Activated T-cell treated with anti-CD3 and anti-CD28 coated beads for 48 hours (primary cell): Measurements from ENCODE around the gene COL6A5.
"Not testable (repeated sequence)": the region's sequence is repeated elsewhere in the genome, so short reads cannot be mapped to it uniquely, and the experiment has no call there.

Experiments used
- DNase-seq: peaks from one replicate; pipeline ENCODE4 v3.0.0-alpha.2; 2020; ENCODE audit warnings: low read depth

Gene COL6A5

GRCh38 chr3:130442284-130442683 is 96.8 kb downstream of the COL6A5 start:
- DNase-seq = no peak

GRCh38 chr3:130446840-130447239 is 101.4 kb downstream of the COL6A5 start:
- not testable (repeated sequence) for DNase-seq

DNA sequence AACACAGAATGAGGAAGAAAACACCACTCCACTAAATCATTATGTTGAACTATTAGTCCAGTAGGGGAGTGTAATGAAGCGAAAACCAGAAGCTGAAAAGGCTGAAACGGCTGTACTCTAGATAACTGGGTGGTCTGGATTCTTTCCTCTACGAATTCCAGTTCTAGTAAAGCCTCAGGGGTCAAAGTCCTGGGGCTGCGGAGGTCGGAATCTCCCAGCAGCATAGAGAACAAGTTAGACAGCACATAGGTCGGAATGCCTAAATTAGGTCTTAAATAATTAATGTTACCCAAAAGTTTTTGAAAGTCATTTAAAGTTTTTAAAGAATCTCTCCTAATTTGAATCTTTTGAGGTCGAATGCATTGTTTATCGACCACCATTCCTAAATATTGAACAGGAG is 102.7 kb downstream of the COL6A5 start:
- DNase-seq = not testable (repeated sequence)

DNA sequence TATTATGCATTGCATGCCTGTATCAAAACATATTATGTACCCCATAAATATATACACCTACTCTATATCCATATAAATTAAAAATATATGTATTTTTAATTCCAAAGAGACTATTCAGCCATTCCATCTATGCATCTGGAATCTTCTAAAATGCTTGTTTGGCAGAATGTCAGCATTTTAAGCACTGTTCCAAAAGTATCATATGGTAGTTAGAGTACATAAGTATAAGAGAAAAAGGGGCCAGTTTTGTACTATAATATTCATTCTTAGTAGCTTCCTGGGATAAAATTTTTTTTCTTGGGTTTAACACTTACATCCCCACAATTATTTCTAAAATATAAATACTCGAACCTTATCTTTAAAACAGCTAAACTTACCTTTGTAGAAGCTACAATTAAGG is 111.1 kb downstream of the COL6A5 start:
- DNase-seq = no peak

DNA sequence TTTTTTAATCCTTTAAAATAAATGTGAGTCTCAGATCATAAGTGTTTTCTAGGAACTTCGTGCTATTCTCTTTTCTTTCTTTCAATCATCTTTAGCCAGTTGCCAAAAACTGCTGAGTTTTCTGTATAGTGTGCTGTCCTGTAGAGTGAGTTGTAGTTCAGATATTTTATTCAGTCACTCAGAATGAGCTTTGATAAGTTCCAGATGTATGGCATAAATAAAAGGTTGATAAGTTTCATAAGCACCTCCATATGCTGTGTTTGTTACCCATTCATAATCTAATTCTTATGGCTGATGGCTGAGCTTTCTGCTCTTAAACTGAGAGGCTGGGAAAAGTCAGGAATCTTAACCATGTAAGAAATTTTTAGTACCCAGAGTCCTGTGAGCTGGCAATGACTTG is 112.2 kb downstream of the COL6A5 start:
- DNase-seq = no peak

DNA sequence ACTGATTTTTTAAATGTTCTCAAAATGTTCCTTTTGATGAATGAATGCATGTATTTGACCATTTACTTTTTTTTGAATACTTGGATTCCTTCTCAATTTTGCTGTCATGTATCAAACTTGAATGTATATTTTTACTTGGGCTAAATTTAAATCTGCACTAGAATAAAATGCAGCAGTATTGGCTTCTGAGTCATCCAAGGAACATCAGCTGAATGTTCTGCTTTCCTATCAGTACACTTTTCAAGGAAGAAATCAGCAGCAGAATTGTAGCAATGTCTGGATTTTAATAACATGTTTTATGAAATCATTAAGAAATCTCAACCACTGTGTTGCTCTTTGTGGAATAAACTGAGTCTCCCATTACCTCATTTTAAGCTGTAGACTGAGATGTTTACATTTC is 114.5 kb downstream of the COL6A5 start:
- no peak for DNase-seq

- no peak for DNase-seq
Observed at GRCh38 chr3:130462089-130462488, 116.6 kb downstream of the COL6A5 start.

GRCh38 chr3:130463221-130463620 is 117.7 kb downstream of the COL6A5 start:
- DNase-seq = no peak

GRCh38 chr3:130465521-130465920 is 120.0 kb downstream of the COL6A5 start:
- no peak for DNase-seq

DNA sequence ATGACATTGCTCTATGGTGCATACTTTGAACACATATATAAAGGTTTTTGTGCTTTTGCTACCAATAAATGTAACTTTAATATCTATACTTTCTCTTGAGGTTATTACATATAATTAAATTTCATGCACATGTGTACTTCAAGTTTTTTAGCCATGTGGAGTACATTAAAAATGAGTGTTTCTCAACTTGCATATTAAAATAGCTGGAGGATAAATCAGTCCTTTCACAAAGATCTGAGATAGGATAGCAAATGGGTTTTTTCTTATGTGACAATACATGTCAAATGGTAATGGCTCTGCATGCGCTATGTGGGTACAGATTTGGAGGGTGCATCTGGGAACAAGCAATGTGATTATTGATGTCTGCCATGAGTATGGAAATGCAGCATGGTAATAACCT is 122.8 kb downstream of the COL6A5 start:
- DNase-seq = no peak

DNA sequence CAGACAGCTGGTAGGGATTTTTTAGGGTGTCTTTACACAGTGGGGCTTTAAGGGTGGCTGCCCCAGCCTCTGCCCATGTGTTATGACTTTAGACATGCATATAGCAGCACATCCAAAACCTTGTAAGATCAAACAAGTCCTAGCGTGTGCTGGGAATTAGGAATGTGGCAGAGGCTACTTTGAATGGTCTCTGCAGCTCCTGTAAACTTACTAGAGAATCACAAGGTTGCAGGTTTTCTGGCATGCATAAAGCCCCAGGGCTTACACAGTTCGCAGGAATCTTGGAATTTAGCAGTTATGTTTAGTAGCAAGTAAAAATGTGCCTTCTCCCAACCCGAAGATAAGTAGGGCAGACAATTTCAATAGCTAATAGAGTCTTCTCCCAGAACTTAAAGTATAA is 124.7 kb downstream of the COL6A5 start:
- no peak for DNase-seq

- no peak for DNase-seq
Observed at GRCh38 chr3:130473416-130473815, 127.9 kb downstream of the COL6A5 start.

- no peak for DNase-seq
Observed at GRCh38 chr3:130480736-130481135, 135.3 kb downstream of the COL6A5 start.

DNA sequence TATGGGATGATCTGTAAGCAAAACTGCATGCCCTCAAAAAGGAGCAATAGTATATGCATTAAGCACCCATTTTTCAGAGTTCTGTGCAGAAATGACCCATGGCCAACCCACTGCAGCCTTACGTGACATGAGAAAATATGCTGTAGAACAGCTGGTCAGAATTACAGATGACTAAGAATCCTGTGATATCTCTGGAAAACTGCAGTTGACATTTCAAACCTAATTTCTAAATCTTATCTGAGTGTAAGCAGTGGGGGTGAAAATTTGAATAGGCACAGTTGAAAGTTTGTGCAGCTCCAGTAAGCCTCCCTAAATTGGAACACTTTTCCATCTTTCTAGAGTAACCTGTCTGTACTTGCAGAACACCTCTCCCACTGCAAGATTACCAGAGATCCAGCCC is 142.8 kb downstream of the COL6A5 start:
- no peak for DNase-seq

DNA sequence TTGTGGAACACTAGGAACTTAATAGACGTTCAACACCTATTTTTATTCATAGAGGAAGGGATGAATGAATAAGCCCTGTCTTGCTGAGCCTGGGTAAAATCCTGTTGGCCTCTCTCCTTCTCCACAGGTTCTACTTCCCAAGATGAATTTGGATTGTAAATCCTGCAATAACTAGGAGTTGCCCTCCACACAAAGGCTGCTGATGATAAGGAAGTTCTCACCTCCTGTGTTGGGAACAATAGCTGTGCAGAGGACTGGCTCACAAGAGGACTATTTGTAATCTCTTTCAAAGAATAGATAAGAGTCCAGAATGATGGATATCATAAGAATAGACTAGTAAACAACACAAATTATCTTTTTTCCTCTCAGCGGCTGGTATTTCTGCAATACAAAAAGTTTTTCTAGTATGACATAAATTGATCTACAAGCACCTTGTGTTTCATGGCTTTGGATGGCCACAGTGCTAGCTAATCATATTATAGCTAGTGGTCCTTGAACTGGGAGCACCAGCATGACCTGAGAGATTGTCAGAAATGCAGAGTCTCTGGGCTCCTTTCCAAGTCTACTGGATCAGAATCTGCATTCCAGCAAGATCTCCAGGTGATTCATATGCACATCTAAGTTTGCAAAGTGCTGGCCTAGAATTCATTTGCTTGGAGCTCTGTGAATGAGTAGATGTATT is 143.4 kb downstream of the COL6A5 start:
- no peak for DNase-seq

DNA sequence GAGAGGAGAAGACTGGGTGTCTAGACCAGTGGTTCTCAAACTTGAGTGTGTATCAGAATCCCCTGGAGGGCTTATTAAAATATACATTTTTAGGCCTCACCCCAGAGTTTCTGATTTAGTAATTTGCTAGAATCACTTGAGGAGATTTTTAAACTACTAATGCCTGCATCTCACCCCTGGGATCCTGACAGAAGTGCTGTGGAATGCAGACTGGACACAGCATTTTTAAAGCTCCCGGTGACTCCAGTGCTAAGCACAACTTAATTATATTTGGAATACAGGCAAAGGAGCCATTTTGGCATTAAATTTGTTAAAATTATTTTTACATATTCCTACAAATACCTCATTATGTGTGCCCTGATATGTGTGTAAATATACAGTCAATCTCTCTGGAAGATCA is 144.8 kb downstream of the COL6A5 start:
- no peak for DNase-seq

- DNase-seq = no peak
Observed at GRCh38 chr3:130491431-130491830, 146.0 kb downstream of the COL6A5 start.

DNA sequence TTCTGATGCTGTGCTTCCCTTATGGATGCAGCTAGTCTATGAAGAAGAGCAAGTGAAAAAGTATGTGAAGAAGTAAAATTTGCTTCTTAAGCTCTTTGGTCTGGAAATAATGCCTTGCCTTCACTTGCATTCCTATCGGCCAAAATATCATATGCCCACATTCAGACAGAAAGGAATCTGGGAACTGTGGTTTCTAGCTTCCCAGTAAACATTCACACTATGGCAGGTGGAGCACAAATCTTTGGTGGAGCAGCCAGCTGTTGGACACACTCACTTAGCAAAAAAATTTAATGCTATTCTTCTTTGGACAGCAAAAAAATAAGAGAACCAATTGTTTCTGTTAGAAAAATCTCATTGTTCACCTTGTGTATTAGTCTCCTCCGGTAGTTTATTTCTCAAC is 159.2 kb downstream of the COL6A5 start:
- no peak for DNase-seq

- no peak for DNase-seq
Observed at GRCh38 chr3:130506031-130506430, 160.6 kb downstream of the COL6A5 start.

- DNase-seq = no peak
Observed at GRCh38 chr3:130507746-130508145, 162.3 kb downstream of the COL6A5 start.

- DNase-seq = no peak
Observed at GRCh38 chr3:130509008-130509407, 163.5 kb downstream of the COL6A5 start.

GRCh38 chr3:130514681-130515080 is 169.2 kb downstream of the COL6A5 start:
- DNase-seq = no peak

GRCh38 chr3:130515755-130516154 is 170.3 kb downstream of the COL6A5 start:
- no peak for DNase-seq

GRCh38 chr3:130516645-130517512 is 171.4 kb downstream of the COL6A5 start, which contains the start of gene COL6A6:
TSS of gene COL6A6 (plus strand) at chr3:130517177. CDS start at chr3:130560365, 43,188 bp downstream.
- DNase-seq = no peak
